IMR-90 (cell line): ENCODE measurements around the gene UTY. TPM values are rescaled to one million over a fixed set of nuclear protein-coding genes. Genes with fewer than 3 reads are reported as not detected.

Source experiments
- ATAC-seq: fragments of 200-7000 bp; cut with Tn5 transposase; 2 replicates; pipeline ENCODE4 v1.9.1; 2020; ENCODE audit warnings: low read depth, mild to moderate bottlenecking, moderate library complexity
- BruUV-seq: library from RNA; stranded (reverse); fragments of 400-500 nt; replicated peaks from 2 replicates; lab custom pipeline; 2021; lab: Mats Ljungman, UMichigan
- CTCF ChIA-PET: fragments of 300-600 bp; formaldehyde crosslinking; extraction: SDS; loops from one replicate; lab custom pipeline; 2021; ENCODE audit warnings: antibody characterized with exemption; lab: Yijun Ruan, JAX
- POLR2A ChIA-PET: fragments of 300-600 bp; sonication (Branson Sonifier 250); formaldehyde crosslinking; loops from one replicate; lab custom pipeline; 2022; ENCODE audit warnings: antibody characterized with exemption; ENCODE audit not compliant: unreplicated experiment; lab: Charles Lee
- DNase-seq: peaks from one replicate; pipeline ENCODE4 v3.0.0; 2013
- H2AFZ ChIP-seq: replicated peaks from 2 replicates; pipeline ENCODE3; 2013; ENCODE audit warnings: low read length, mild to moderate bottlenecking; ENCODE audit not compliant: poor library complexity
- H2AK5ac ChIP-seq: 2 replicates; pipeline ENCODE4 v1.6.1; 2013; ENCODE audit warnings: low read depth, low read length, inconsistent platforms
- H2AK9ac ChIP-seq: replicated peaks from 2 replicates; pipeline ENCODE3; 2013; ENCODE audit warnings: mild to moderate bottlenecking, low read depth, low read length, moderate library complexity; ENCODE audit not compliant: poor library complexity
- H2BK120ac ChIP-seq: 2 replicates; pipeline ENCODE4 v1.6.1; 2013; ENCODE audit warnings: low read depth, low read length, inconsistent platforms
- H2BK15ac ChIP-seq: 3 replicates; pipeline ENCODE4 v1.6.1; 2013; ENCODE audit warnings: low read depth, low read length, inconsistent platforms
- H2BK20ac ChIP-seq: 2 replicates; pipeline ENCODE4 v1.6.1; 2013; ENCODE audit warnings: low read depth, mild to moderate bottlenecking, inconsistent platforms, low read length, moderate library complexity
- H2BK5ac ChIP-seq: 2 replicates; pipeline ENCODE4 v1.6.1; 2013; ENCODE audit warnings: mild to moderate bottlenecking, low read depth, low read length, inconsistent platforms; ENCODE audit not compliant: poor library complexity, severe bottlenecking
- H3K14ac ChIP-seq: replicated peaks from 2 replicates; pipeline ENCODE4 v1.6.1; 2013; ENCODE audit warnings: low read depth, low read length, inconsistent platforms
- H3K18ac ChIP-seq: 2 replicates; pipeline ENCODE4 v1.6.1; 2013; ENCODE audit warnings: low read depth, low read length, control low read depth
- H3K23ac ChIP-seq: 2 replicates; pipeline ENCODE4 v1.6.1; 2013; ENCODE audit warnings: low read depth, low read length, inconsistent platforms
- H3K27ac ChIP-seq: 2 replicates; pipeline ENCODE4 v1.5.1; 2013; ENCODE audit warnings: mild to moderate bottlenecking, control low read depth, low read length; ENCODE audit not compliant: insufficient read depth
- H3K27me3 ChIP-seq: 2 replicates; pipeline ENCODE4 v1.6.1; 2013; ENCODE audit warnings: low read length; ENCODE audit not compliant: control insufficient read depth, insufficient read depth
- H3K36me3 ChIP-seq: 2 replicates; pipeline ENCODE4 v1.6.1; 2013; ENCODE audit warnings: low read length, mixed read lengths; ENCODE audit not compliant: control insufficient read depth, insufficient read depth
- H3K4ac ChIP-seq: 2 replicates; pipeline ENCODE4 v1.6.1; 2013; ENCODE audit warnings: low read depth, low read length, inconsistent platforms
- H3K4me1 ChIP-seq: 2 replicates; pipeline ENCODE4 v1.6.1; 2013; ENCODE audit warnings: low read length, mixed read lengths; ENCODE audit not compliant: control insufficient read depth, insufficient read depth
- H3K4me2 ChIP-seq: 2 replicates; pipeline ENCODE4 v1.6.1; 2013; ENCODE audit warnings: low read depth, mild to moderate bottlenecking, control low read depth, low read length, moderate library complexity
- H3K4me3 ChIP-seq: 2 replicates; pipeline ENCODE4 v1.5.1; 2013; ENCODE audit warnings: low read depth, mild to moderate bottlenecking, control low read depth, low read length, moderate library complexity; ENCODE audit not compliant: insufficient read depth
- H3K56ac ChIP-seq: 2 replicates; pipeline ENCODE4 v1.6.1; 2013; ENCODE audit warnings: low read length, inconsistent platforms; ENCODE audit not compliant: insufficient read depth; ENCODE audit errors: extremely low read depth
- H3K79me1 ChIP-seq, 2 experiments: 2 replicates each; pipeline ENCODE4 v1.6.1; 2013; ENCODE audit warnings: low read length in 2 of 2, inconsistent platforms in 1 of 2, low read depth in 1 of 2
- H3K9ac ChIP-seq: 2 replicates; pipeline ENCODE4 v1.6.1; 2013; ENCODE audit warnings: low read depth, low read length, control low read depth
- H3K9me1 ChIP-seq: 2 replicates; pipeline ENCODE4 v1.6.1; 2013; ENCODE audit warnings: low read length, inconsistent platforms; ENCODE audit not compliant: insufficient read depth
- H3K9me3 ChIP-seq: 2 replicates; pipeline ENCODE4 v1.6.1; 2013; ENCODE audit warnings: low read length; ENCODE audit not compliant: control insufficient read depth, insufficient read depth
- H4K20me1 ChIP-seq: 2 replicates; pipeline ENCODE4 v1.6.1; 2013; ENCODE audit warnings: low read length, inconsistent platforms; ENCODE audit not compliant: insufficient read depth
- H4K5ac ChIP-seq: 2 replicates; pipeline ENCODE4 v1.6.1; 2013; ENCODE audit warnings: mild to moderate bottlenecking, low read depth, low read length, control low read depth
- H4K8ac ChIP-seq, 2 experiments: 2 replicates each; pipeline ENCODE4 v1.6.1; 2013; ENCODE audit warnings: low read depth in 2 of 2, low read length in 2 of 2, control low read depth in 1 of 2, inconsistent platforms in 1 of 2
- H4K91ac ChIP-seq: 2 replicates; pipeline ENCODE4 v1.6.1; 2013; ENCODE audit warnings: low read depth, low read length, inconsistent platforms; ENCODE audit not compliant: insufficient read depth
- BHLHE40 ChIP-seq: fragments of 150-350 bp; IDR thresholded peaks from 2 replicates; pipeline ENCODE4 v1.6.1; 2016; ENCODE audit warnings: mild to moderate bottlenecking, low read depth, low read length
- CEBPB ChIP-seq: IDR thresholded peaks from 2 replicates; pipeline ENCODE4 v1.6.1; 2012; ENCODE audit warnings: low read depth, low read length, improper control_type of control experiment
- CHD1 ChIP-seq: IDR thresholded peaks from 2 replicates; pipeline ENCODE4 v1.6.1; 2012; ENCODE audit warnings: low read depth, low read length, improper control_type of control experiment
- FOS ChIP-seq: fragments of 150-350 bp; IDR thresholded peaks from 2 replicates; pipeline ENCODE4 v1.6.1; 2016; ENCODE audit warnings: low read depth, low read length
- MAFK ChIP-seq: IDR thresholded peaks from 2 replicates; pipeline ENCODE4 v1.6.1; 2012; ENCODE audit warnings: low read depth, low read length, improper control_type of control experiment
- MAZ ChIP-seq: IDR thresholded peaks from 2 replicates; pipeline ENCODE4 v1.6.1; 2012; ENCODE audit warnings: low read depth, mild to moderate bottlenecking, low read length, improper control_type of control experiment, moderate library complexity, borderline replicate concordance
- MXI1 ChIP-seq: IDR thresholded peaks from 2 replicates; pipeline ENCODE4 v1.6.1; 2012; ENCODE audit warnings: low read depth, mild to moderate bottlenecking, low read length, moderate library complexity, borderline replicate concordance
- NFE2L2 ChIP-seq: fragments of 150-350 bp; IDR thresholded peaks from 2 replicates; pipeline ENCODE4 v1.6.1; 2016; ENCODE audit warnings: low read depth, mild to moderate bottlenecking, low read length
- POLR2A ChIP-seq: IDR thresholded peaks from 2 replicates; pipeline ENCODE4 v1.6.1; 2012; ENCODE audit warnings: mild to moderate bottlenecking, low read depth, low read length
- RAD21 ChIP-seq: IDR thresholded peaks from 2 replicates; pipeline ENCODE4 v1.6.1; 2012; ENCODE audit warnings: low read length, improper control_type of control experiment
- RCOR1 ChIP-seq: IDR thresholded peaks from 2 replicates; pipeline ENCODE4 v1.6.1; 2012; ENCODE audit warnings: mild to moderate bottlenecking, low read length, improper control_type of control experiment; ENCODE audit not compliant: insufficient replicate concordance
- RFX5 ChIP-seq: IDR thresholded peaks from 2 replicates; pipeline ENCODE4 v1.8.0; 2012; ENCODE audit warnings: low read depth, mild to moderate bottlenecking, low read length, moderate library complexity
- SMC3 ChIP-seq: fragments of 150-350 bp; IDR thresholded peaks from 2 replicates; pipeline ENCODE4 v1.6.1; 2016; ENCODE audit warnings: low read depth, mild to moderate bottlenecking, antibody characterized with exemption, low read length, moderate library complexity
- WGBS, 2 experiments: methylation state at CpG; one replicate each; pipeline versions ENCODE4 v1.1.5 to v1.1.7; 2013; ENCODE audit warnings: missing lambda C conversion rate in 2 of 2; ENCODE audit not compliant: insufficient read length in 1 of 2; ENCODE audit errors: extremely low coverage in 2 of 2; 5-methylcytosine and 5-hydroxymethylcytosine counted together
- dilution Hi-C: fragments of 300-500 bp; cut with HindIII; formaldehyde crosslinking; loops from one replicate; pipeline ENCODE4 v1.14.3; 2018; ENCODE audit warnings: low sequenced_read_pairs; ENCODE audit not compliant: unreplicated experiment
- in situ Hi-C: fragments of 300-500 bp; cut with MboI; formaldehyde crosslinking; loops from 3 replicates; pipeline ENCODE4 v1.14.3; 2019; ENCODE audit warnings: low sequenced_read_pairs, inconsistent platforms, mixed read lengths
- intact Hi-C: fragments of 100-400 bp; cut with micrococcal nuclease; formaldehyde crosslinking; loops from 2 replicates; pipeline ENCODE4 v1.10.0; 2022
- polyA plus RNA-seq, 3 experiments: library from polyadenylated mRNA; depleted of rRNA; stranded (reverse); fragments of >200 nt; gene quantifications; 2 replicates each; pipeline ENCODE4 v1.2.3, GENCODE V29; 2012; ENCODE audit warnings: low replicate concordance in 1 of 3
- total RNA-seq: library from RNA; depleted of rRNA; stranded (reverse); fragments of >200 nt; gene quantifications from 2 replicates; pipeline ENCODE4 v1.2.3, GENCODE V29; 2012
- TF ChIP-seq, protein P1 (sequence below): fragments of 150-350 bp; IDR thresholded peaks from 2 replicates; pipeline ENCODE4 v1.6.1; 2017; ENCODE audit warnings: mild to moderate bottlenecking, antibody characterized with exemption, low read length, low read depth
- TF ChIP-seq, protein P2 (sequence below): fragments of 150-350 bp; IDR thresholded peaks from 2 replicates; pipeline ENCODE4 v1.6.1; 2016; ENCODE audit warnings: low read depth, mild to moderate bottlenecking, low read length, moderate library complexity, borderline replicate concordance
- TF ChIP-seq, protein P3 (sequence below): conservative IDR thresholded peaks from 2 replicates; pipeline ENCODE4 v1.5.1; 2012; ENCODE audit warnings: mild to moderate bottlenecking, low read depth, low read length, improper control_type of control experiment

Gene UTY
- total and polyA plus RNA-seq, 2 of the 4 experiments (the other 2 are of a cell fraction): not detected

DNA sequence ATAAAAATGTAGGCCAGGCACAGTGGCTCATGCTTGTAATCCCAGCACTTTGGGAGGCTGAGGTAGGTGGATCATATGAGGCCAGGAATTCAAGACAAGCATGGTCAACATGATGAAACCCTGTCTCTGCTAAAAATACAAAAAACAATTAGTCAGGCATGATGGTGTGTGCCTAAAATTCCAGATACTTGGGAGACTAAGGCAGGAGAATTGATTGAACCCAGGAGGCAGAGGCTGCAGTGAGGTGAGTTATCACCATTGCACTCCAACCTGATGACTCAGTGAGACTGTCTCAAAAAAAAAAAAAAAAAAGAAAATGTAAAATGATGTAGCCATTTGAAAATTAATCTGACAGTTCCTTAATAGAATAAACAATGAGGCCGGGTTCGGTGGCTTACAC is 171.9 kb downstream of the UTY start:
- dilution Hi-C loops (no loop called here), in situ Hi-C loops (no loop called here), intact Hi-C loops (no loop called here)
- Histone ChIP-seq H3K18ac (no peak overlapping the region), H3K9me1 (no peaks in the 10 kb centered on the region), H3K27ac (no peak overlapping the region), H3K9me3 (no peaks in the 10 kb centered on the region), H4K5ac (no peak overlapping the region), H2BK15ac (no peak overlapping the region), H3K23ac (no peak overlapping the region), H3K4ac (no peak overlapping the region), H3K14ac (no peak overlapping the region), H2AK9ac (no peak overlapping the region), H3K79me1 (no peaks in the 10 kb centered on the region), H3K27me3 (no peaks in the 10 kb centered on the region), H3K4me3 (no peak overlapping the region), H2BK20ac (no peak overlapping the region), H2BK5ac (no peak overlapping the region), H3K56ac (no peak overlapping the region), H2BK120ac (no peak overlapping the region), H3K4me2 (no peak overlapping the region), H4K8ac (no peak overlapping the region), H2AFZ (no peak overlapping the region), H3K36me3 (no peaks in the 10 kb centered on the region), H3K4me1 (no peaks in the 10 kb centered on the region), H4K20me1 (no peaks in the 10 kb centered on the region), H4K91ac (no peak overlapping the region), H2AK5ac (no peak overlapping the region), H3K9ac (no peak overlapping the region)
- CTCF ChIA-PET: no interaction called here
- DNase-seq: no peak
- TF ChIP-seq, protein P1, sequence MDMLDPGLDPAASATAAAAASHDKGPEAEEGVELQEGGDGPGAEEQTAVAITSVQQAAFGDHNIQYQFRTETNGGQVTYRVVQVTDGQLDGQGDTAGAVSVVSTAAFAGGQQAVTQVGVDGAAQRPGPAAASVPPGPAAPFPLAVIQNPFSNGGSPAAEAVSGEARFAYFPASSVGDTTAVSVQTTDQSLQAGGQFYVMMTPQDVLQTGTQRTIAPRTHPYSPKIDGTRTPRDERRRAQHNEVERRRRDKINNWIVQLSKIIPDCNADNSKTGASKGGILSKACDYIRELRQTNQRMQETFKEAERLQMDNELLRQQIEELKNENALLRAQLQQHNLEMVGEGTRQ: no peak
- no peak for TF ChIP-seq POLR2A
- TF ChIP-seq, protein P2, sequence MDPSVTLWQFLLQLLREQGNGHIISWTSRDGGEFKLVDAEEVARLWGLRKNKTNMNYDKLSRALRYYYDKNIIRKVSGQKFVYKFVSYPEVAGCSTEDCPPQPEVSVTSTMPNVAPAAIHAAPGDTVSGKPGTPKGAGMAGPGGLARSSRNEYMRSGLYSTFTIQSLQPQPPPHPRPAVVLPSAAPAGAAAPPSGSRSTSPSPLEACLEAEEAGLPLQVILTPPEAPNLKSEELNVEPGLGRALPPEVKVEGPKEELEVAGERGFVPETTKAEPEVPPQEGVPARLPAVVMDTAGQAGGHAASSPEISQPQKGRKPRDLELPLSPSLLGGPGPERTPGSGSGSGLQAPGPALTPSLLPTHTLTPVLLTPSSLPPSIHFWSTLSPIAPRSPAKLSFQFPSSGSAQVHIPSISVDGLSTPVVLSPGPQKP: no peak
- no peak for TF ChIP-seq BHLHE40
- no peak for TF ChIP-seq RAD21
- TF ChIP-seq MAFK: no peak
- TF ChIP-seq SMC3: no peak
- TF ChIP-seq NFE2L2: no peak
- TF ChIP-seq, protein P3, sequence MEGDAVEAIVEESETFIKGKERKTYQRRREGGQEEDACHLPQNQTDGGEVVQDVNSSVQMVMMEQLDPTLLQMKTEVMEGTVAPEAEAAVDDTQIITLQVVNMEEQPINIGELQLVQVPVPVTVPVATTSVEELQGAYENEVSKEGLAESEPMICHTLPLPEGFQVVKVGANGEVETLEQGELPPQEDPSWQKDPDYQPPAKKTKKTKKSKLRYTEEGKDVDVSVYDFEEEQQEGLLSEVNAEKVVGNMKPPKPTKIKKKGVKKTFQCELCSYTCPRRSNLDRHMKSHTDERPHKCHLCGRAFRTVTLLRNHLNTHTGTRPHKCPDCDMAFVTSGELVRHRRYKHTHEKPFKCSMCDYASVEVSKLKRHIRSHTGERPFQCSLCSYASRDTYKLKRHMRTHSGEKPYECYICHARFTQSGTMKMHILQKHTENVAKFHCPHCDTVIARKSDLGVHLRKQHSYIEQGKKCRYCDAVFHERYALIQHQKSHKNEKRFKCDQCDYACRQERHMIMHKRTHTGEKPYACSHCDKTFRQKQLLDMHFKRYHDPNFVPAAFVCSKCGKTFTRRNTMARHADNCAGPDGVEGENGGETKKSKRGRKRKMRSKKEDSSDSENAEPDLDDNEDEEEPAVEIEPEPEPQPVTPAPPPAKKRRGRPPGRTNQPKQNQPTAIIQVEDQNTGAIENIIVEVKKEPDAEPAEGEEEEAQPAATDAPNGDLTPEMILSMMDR: no peak
- no peak for TF ChIP-seq RFX5
- no peak for TF ChIP-seq MAZ
- TF ChIP-seq CEBPB: no peak
- TF ChIP-seq CHD1: no peak
- TF ChIP-seq MXI1: no peak
- TF ChIP-seq RCOR1: no peak
- no peak for TF ChIP-seq FOS
- no TSS peak for BruUV-seq
- WGBS, 2 experiments: no CpG with 5 or more reads among the region's 2 CpGs
- no peak for ATAC-seq
- POLR2A ChIA-PET: no interaction called here
